Gastrocnemius medialis (tissue), 4 donors: ENCODE measurements around the gene ANXA2. TPM values are rescaled to one million over a fixed set of nuclear protein-coding genes. Genes with fewer than 3 reads are reported as not detected.

Source experiments
- ATAC-seq, 2 donors: fragments of 150-250 bp; one replicate each; pipeline ENCODE4 v1.9.1; 2016
- DNase-seq, 2 donors: peaks; one replicate each; pipeline ENCODE4 v3.0.0-alpha.2; 2019
- H3K27ac ChIP-seq, 4 donors: fragments of 200-600 bp; sonication (generic); 1 replicate in 1 of 4; 2 replicates in 3 of 4; pipeline ENCODE4 v1.5.1; 2016 to 2018; ENCODE audit warnings: mild to moderate bottlenecking in 2 of 4, moderate library complexity in 1 of 4
- H3K27me3 ChIP-seq, 3 donors: fragments of 200-600 bp; sonication (generic) in 2 of 3; 1 replicate in 1 of 3; 2 replicates in 2 of 3; pipeline versions ENCODE4 v1.5.1 to v1.6.0; 2016 to 2019; ENCODE audit warnings: mild to moderate bottlenecking in 1 of 3, moderate library complexity in 1 of 3
- H3K36me3 ChIP-seq, 2 donors: fragments of 200-600 bp; sonication (generic) in 1 of 2; one replicate each; pipeline ENCODE4 v1.5.1; 2017 to 2018
- H3K4me1 ChIP-seq, 2 donors: fragments of 200-600 bp; sonication (generic) in 1 of 2; one replicate each; pipeline ENCODE4 v1.5.1; 2016 to 2017; ENCODE audit warnings: mild to moderate bottlenecking in 2 of 2
- H3K4me3 ChIP-seq, 4 donors: fragments of 200-600 bp; sonication (generic) in 3 of 4; 1 replicate in 1 of 4; 2 replicates in 3 of 4; pipeline ENCODE4 v1.5.1; 2016 to 2019; ENCODE audit warnings: mild to moderate bottlenecking in 2 of 4
- H3K9me3 ChIP-seq, 3 donors: fragments of 200-600 bp; sonication (generic) in 2 of 3; 1 replicate in 1 of 3; 2 replicates in 2 of 3; pipeline ENCODE4 v1.5.1; 2016 to 2019
- CTCF ChIP-seq, 5 experiments: fragments of 450-650 bp in 3 of 5; fragments of 200-600 bp in 2 of 5; sonication (generic) in 2 of 5; IDR thresholded peaks in 4 of 5; conservative IDR thresholded peaks in 1 of 5; 1 replicate in 4 of 5; 2 replicates in 1 of 5; pipeline ENCODE4 v1.5.1; 2016 to 2019; ENCODE audit warnings: antibody characterized with exemption in 5 of 5, mild to moderate bottlenecking in 3 of 5, moderate library complexity in 3 of 5
- POLR2A ChIP-seq, 2 donors: fragments of 450-650 bp; IDR thresholded peaks; one replicate each; pipeline ENCODE4 v1.6.1; 2017; ENCODE audit warnings: antibody characterized with exemption in 2 of 2, mild to moderate bottlenecking in 2 of 2, moderate library complexity in 2 of 2
- in situ Hi-C, 4 donors: fragments of 200-750 bp; cut with MboI; loops; one replicate each; pipeline versions ENCODE4 v1.15.0 to v1.8.0; 2017; ENCODE audit warnings: low sequenced_read_pairs in 4 of 4
- intact Hi-C: fragments of 100-400 bp; cut with DNase I; formaldehyde crosslinking; loops from one replicate; pipeline ENCODE4 v1.15.1; 2023; ENCODE audit warnings: low total_unique reads
- total RNA-seq, 4 donors: library from RNA; depleted of rRNA; stranded (reverse); fragments of >200 nt; gene quantifications; one replicate each; pipeline versions ENCODE4 v1.1.0 to v1.2.3, GENCODE V29; 2016

The ANXA2 gene
- total RNA-seq, 4 donors from 2014 or later = 266 to 386 (median 323) TPM

- in situ Hi-C loops = loop anchor here (10.0 to 25.0 kb wide), 4 partner anchors 408 to 626 kb away; no protein-coding TSS in a partner anchor
- no peak overlapping the region for H3K4me3 ChIP-seq
- ATAC-seq = no peak
These were observed 77.4 kb downstream of the ANXA2 start for GRCh38 chr15:60320365-60320764.

GRCh38 chr15:60318216-60318867 lies 79.4 kb downstream of the ANXA2 start:
- no peak for DNase-seq
- intact Hi-C loops = no loop called here

More at GRCh38 chr15:60320365-60320764, 77.4 kb downstream of the ANXA2 start:
- no peaks in the 10 kb centered on the region for H3K9me3 ChIP-seq
- TF ChIP-seq CTCF (IDR thresholded peaks at IDR 0.05 in 4 of 5, conservative IDR thresholded peaks at IDR 0.05 in 1 of 5) = no peak
- no peak for TF ChIP-seq POLR2A (IDR thresholded peaks at IDR 0.05)
- H3K27me3 ChIP-seq = no peaks in the 10 kb centered on the region
- H3K27ac ChIP-seq = no peak overlapping the region
- H3K4me1 ChIP-seq = no peaks in the 10 kb centered on the region
- H3K36me3 ChIP-seq = no peaks in the 10 kb centered on the region
- no peak for DNase-seq
- intact Hi-C loops = loop anchor here (10.0 kb wide), 1 partner anchor 596 kb away; no protein-coding TSS in a partner anchor

GRCh38 chr15:60316961-60317360 lies 80.8 kb downstream of the ANXA2 start:
- H3K27ac ChIP-seq = no peak overlapping the region
- no peaks in the 10 kb centered on the region for H3K27me3 ChIP-seq
- ATAC-seq = no peak
- intact Hi-C loops = no loop called here
- H3K36me3 ChIP-seq = no peaks in the 10 kb centered on the region
- in situ Hi-C loops = loop anchor here in 3 of 4 donors (25.0 kb wide), 2 partner anchors 405 to 580 kb away; no protein-coding TSS in a partner anchor
- no peaks in the 10 kb centered on the region for H3K4me1 ChIP-seq
- no peak overlapping the region for H3K4me3 ChIP-seq
- no peak for DNase-seq
- H3K9me3 ChIP-seq = no peaks in the 10 kb centered on the region
- TF ChIP-seq POLR2A (IDR thresholded peaks at IDR 0.05) = no peak
- TF ChIP-seq CTCF (IDR thresholded peaks at IDR 0.05 in 4 of 5, conservative IDR thresholded peaks at IDR 0.05 in 1 of 5) = no peak

More at GRCh38 chr15:60318216-60318867, 79.4 kb downstream of the ANXA2 start:
- Histone ChIP-seq H3K9me3 (no peaks in the 10 kb centered on the region), H3K27ac (no peak overlapping the region), H3K4me1 (no peaks in the 10 kb centered on the region), H3K4me3 (no peak overlapping the region), H3K27me3 (no peaks in the 10 kb centered on the region), H3K36me3 (no peaks in the 10 kb centered on the region)
- in situ Hi-C loops = loop anchor here in 3 of 4 donors (25.0 kb wide), 2 partner anchors 406 to 581 kb away; no protein-coding TSS in a partner anchor
- no peak for ATAC-seq
- TF ChIP-seq CTCF (IDR thresholded peaks at IDR 0.05 in 4 of 5, conservative IDR thresholded peaks at IDR 0.05 in 1 of 5) (no peak), POLR2A (IDR thresholded peaks at IDR 0.05) (no peak)

- ATAC-seq (no peak), DNase-seq (no peak)
- in situ Hi-C loops (loop anchor here in 3 of 4 donors (25.0 kb wide), 2 partner anchors 404 to 579 kb away; no protein-coding TSS in a partner anchor), intact Hi-C loops (no loop called here)
- TF ChIP-seq POLR2A (IDR thresholded peaks at IDR 0.05) (no peak), CTCF (IDR thresholded peaks at IDR 0.05 in 4 of 5, conservative IDR thresholded peaks at IDR 0.05 in 1 of 5) (no peak)
- no peak overlapping the region for H3K4me3 ChIP-seq
- no peak overlapping the region for H3K27ac ChIP-seq
- H3K27me3 ChIP-seq = no peaks in the 10 kb centered on the region
- H3K9me3 ChIP-seq = no peaks in the 10 kb centered on the region
- H3K4me1 ChIP-seq = no peaks in the 10 kb centered on the region
- no peaks in the 10 kb centered on the region for H3K36me3 ChIP-seq
These were observed 81.9 kb downstream of the ANXA2 start for GRCh38 chr15:60315878-60316277.
